T-helper 1 cell treated with Interleukin-12 subunit alpha and Interleukin-12 subunit beta and Interleukin-4 antibody, amounts not matched to agents 30 ng/mL and 1 ng/mL, for 36 hours (primary cell): Measurements from ENCODE around the gene TMEM200B. TPM values are rescaled to one million over a fixed set of nuclear protein-coding genes. Genes with fewer than 3 reads are reported as not detected.
"Not testable (repeated sequence)": the region's sequence is repeated elsewhere in the genome, so short reads cannot be mapped to it uniquely, and the experiment has no call there.

ENCODE experiments used
- intact Hi-C: fragments of 100-400 bp; cut with micrococcal nuclease; formaldehyde crosslinking; loops from one replicate; pipeline ENCODE4 v1.15.1; 2024
- total RNA-seq: library from RNA; stranded (reverse); gene quantifications from 2 replicates; pipeline ENCODE4 v1.2.3, GENCODE V29; 2022

The TMEM200B gene
- total RNA-seq, 1 donor from 2014 or later = not detected

DNA sequence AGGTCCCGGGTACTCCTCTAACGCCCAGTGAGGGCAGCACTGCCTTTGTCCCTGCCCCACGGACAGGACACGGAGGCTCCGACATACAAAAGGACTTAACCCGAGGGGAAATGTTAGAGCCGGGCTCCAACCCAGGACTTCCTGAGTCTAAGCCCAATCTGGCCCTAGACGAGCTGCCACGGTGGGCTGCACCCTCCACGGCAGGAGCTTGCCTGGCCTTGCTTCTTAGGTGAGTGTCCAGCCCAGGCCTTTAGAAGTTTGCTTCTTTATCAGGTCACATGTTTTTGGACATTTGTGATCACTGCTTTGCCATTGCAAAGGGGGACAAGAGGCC, 11.0 kb upstream of the TMEM200B start:
- intact Hi-C loops = no loop called here

DNA sequence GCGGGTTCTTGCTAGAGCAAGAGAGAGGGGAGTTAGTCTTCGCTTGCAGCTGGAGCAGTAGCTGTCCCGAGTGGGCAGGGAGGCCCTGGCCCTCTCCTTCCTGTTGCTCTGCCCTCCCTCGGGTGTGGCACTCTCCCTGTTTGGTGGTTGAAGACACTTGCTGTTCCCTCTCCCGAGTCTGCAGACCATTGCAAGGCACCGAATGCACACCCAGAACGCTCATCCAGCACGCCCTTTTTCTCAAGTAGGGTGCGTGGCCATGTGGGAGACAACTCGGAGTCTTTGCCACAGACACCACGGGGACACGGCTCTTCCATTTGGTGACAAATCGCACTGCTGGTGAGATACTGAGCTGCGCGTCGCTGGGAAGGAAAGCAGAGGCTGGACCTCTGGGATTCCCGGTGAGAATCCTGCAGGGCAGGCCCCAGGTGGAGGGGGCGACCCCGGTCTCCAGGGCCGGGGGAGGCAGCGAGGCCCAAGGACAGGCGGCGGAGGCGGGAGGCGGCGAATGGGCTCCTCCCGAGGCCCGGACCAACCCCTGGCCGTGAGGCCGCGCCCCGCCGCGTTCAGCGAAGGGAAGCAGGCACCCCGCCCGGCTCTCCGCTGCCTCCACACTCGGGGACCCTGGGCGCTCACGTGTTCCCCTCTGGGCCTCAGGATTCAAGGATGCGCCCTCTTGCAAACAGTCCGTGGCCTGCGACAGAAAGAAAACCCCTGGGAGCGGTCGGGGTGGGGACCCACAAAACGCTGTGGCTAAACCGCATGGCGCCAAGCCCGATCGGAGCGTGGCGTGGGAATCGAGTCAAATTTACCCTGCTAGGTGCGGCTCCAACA, 10.4 kb upstream of the TMEM200B start:
- intact Hi-C loops = no loop called here

DNA sequence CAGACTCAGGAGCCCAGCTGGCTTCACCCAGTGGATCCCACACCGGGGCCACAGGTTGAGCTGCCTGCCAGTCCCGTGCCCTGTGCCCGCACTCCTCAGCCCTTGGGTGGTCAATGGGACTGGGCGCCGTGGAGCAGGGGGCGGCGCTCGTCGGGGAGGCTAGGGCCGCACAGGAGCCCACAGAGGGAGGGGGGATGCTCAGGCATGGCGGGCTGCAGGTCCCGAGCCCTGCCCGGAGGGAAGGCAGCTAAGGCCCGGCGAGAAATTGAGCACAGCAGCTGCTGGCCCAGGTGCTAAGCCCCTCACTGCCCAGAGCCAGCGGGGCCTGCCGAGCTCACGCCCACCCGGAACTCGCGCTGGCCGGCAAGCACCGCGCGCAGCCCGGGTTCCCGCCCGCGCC, 7.4 kb upstream of the TMEM200B start:
- intact Hi-C loops = not testable (repeated sequence)

DNA sequence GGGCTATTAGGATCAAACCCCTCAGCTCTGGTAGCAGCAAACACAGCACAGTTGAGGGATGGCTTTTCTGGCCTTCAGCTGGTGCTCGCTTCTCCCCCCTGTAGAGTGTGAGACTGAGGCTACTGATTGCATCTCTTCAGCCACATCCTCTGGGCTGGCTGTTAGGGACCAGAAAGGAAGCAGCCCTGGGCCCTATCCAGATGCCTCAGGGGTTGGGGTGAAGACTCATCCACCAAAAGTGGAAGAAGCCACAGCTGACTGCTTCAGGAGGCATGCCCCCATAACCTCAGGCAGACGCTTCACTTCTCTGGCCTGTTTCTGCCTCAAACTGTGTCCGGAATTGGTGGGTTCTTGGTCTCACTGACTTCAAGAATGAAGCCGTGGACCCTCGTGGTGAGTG, 6.2 kb upstream of the TMEM200B start:
- intact Hi-C loops = loop anchor here (10.0 kb wide), 1 partner anchor 215 kb away; the partner anchor contains the start of gene EPB41

GRCh38 chr1:29128739-29129138, 5.0 kb upstream of the TMEM200B start:
- intact Hi-C loops = loop anchor here (10.0 kb wide), 1 partner anchor 214 kb away; the partner anchor contains the start of gene EPB41

DNA sequence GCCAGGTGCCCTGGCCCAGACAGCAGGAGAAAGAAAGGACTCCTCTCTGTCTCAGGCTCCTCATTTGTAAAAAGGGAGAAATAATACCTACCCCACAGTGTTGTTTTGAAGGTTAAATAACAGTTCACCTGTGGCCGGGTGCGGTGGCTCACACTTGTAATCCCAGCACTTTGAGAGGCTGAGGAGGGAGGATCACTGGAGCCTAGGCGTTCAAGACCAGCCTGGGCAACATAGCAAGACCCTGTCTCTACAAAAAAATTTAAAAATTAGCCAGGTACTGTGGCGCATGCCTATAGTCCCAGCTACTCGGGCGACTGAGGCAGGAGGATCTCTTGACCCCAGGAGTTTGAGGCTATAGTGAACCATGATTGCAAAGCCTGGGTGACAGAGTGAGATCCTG, 2.5 kb upstream of the TMEM200B start:
- intact Hi-C loops = loop anchor here (10.0 kb wide), 1 partner anchor 211 kb away; the partner anchor contains the start of gene EPB41

DNA sequence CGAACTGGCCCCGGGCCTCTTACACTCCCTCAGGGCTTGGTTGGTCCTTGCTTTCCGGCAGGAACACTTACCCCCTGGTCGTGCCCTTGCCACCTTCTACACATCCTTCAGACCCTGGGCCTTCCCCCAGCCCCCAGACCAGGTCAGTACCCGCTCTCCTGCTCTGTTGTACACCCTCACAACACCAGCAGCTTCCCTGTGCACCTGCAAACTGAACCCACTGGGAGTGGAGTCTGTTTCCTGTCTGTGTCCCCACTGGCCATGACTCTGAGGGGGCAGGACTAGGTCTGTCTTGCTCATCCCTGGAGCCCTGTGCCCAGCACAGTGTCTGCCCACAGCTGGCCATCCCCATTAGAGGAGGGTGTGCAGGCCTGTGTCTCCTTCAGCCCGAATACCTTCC, 2.1 kb upstream of the TMEM200B start:
- intact Hi-C loops = loop anchor here (10.0 kb wide), 1 partner anchor 211 kb away; the partner anchor contains the start of gene EPB41

GRCh38 chr1:29125237-29125641, 1.5 kb upstream of the TMEM200B start:
- intact Hi-C loops = loop anchor here (10.0 kb wide), 1 partner anchor 210 kb away; the partner anchor contains the start of gene EPB41

- intact Hi-C loops = loop anchor here (5.0 to 10.0 kb wide), 3 partner anchors 58 to 337 kb away; partner anchors contain the start of genes EPB41 and SRSF4
Observed at GRCh38 chr1:29124366-29125236, 898 bp upstream of the TMEM200B start.

DNA sequence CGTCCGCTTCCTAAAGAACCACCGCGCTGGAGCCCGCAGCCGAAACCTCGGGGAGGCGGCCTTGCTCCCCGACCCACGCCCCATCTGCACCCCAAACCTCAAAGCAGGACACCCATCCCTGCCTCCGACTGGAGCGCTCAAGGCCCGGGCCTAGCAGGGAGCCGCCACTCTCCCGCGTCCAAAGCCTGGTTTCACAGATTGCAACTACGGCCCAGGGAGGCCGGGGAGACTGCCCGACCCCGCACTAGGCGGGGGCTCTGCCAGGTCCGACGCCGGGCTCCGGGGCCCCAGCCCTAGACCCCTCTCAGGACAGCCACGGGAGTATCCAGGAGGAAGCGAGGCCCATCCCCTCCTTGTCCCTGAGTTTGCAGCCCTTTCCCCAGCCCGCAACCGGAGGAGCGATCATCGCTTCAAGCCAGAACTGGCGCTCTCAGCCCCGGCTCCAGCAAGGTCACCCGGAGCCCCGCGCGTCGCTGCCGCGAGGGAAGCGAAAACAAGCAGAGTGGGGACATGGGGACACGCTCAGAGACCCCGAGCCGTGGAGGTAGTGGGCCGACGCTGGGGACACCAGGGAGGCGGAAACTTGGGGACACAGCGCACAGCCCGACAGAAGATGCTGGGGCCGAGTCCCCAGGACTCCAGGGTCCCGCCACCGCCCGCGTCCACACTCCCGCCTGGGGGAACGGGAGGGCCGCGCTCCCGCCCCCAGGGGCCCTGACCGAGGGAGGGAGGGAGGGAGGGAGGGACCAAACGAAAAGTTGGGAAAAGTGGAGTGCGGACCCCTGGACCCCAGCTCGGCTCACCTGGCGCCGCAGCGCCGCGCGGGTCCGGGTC, 433 bp downstream of the TMEM200B start:
- intact Hi-C loops = loop anchor here (5.0 to 10.0 kb wide), 3 partner anchors 59 to 336 kb away; partner anchors contain the start of genes EPB41 and SRSF4

GRCh38 chr1:29122682-29123052, 1.0 kb downstream of the TMEM200B start:
- intact Hi-C loops = loop anchor here (5.0 to 10.0 kb wide), 3 partner anchors 60 to 335 kb away; partner anchors contain the start of genes EPB41 and SRSF4

DNA sequence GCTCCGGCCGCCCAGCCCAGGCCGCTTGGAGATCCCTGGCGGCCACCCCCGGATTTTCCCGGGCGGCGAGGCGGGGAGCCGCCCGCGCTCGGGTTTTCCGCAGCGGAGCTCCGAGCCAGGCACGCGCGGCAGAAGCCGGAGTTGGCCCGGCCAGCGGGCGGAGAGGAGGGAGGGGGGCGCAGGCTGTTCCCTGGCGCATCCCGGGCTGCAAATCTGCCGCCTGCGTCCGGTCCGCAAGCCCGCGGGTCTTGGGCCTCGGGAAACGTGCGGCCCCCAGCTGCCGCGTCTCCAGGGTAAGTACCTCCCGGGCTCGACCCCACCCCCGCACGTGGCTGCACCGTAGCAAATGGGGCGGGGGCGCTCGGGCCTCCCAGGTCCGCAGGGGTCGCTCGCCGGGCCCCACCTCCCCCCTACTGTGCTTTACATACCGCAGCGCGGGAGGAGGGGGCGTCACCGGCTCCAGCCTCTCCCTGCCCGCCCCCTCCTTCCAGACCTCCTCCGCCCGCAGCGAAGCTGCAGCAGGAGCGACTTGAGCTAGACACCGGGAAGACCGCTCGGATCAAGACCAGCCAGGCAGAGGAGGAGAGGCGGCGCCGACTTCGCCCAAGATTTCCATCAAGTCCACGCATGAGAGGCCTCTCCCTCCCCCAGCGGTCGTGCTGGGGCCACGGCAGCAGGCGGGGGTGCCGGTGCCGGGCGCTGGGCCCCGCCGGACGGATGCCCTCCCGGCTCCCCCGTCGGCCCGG, 1.6 kb downstream of the TMEM200B start:
- intact Hi-C loops = loop anchor here (1.0 to 10.0 kb wide), 5 partner anchors 60 to 335 kb away; partner anchors contain the start of genes EPB41 and SRSF4

GRCh38 chr1:29121516-29121935, 2.2 kb downstream of the TMEM200B start:
- intact Hi-C loops = loop anchor here (1.0 to 10.0 kb wide), 5 partner anchors 61 to 334 kb away; partner anchors contain the start of genes EPB41 and SRSF4

DNA sequence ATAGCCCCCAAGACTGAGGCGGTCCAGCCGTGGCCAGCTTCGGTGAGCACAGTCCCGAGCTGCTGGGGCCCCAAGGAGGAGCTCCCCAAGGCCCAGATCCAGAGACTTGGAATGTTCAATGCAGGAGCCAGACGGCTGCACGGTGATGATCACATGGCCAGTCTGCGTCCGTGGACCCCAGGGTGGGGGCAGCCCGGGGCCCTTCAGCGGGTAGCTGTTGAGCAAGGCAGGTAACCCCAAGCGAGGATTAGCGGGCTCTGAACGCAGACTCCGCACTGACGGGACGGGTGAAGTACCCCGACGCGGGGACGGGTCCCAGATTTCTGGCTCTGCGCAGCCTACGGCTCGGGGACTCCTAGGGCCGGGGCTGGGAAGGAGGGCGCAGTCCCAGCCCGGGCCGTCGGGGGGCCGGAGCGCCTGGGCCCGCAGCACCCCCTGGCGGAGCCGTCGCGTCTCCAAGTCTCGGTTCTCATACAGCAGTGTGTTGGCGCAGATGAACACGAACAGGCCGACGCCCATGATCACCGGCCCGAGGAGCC, 2.7 kb downstream of the TMEM200B start:
- intact Hi-C loops = loop anchor here (1.0 to 10.0 kb wide), 5 partner anchors 61 to 334 kb away; partner anchors contain the start of genes EPB41 and SRSF4

DNA sequence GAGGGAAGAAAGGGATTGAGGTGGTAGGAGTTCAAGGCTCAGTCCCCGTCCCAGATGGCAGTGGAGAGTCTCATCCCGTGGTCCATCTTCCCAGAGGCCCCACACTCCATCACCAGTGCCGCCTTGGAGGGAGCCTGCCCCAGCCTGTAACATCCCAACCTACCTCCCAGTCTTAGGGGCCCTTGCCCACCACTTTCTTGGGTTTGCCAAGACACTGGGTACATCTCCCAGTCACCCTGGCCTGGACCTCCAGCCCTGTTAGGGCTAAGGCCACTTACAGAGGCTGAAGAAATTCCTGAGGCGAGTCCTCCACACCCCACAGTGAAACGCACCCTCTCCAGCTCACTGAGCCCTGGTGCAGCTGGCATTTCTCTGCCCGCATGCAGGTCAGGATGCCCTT, 3.3 kb downstream of the TMEM200B start:
- intact Hi-C loops = loop anchor here (2.0 to 10.0 kb wide), 4 partner anchors 62 to 333 kb away; partner anchors contain the start of genes EPB41 and SRSF4

- intact Hi-C loops = no loop called here
Observed at GRCh38 chr1:29119121-29119929, 4.4 kb downstream of the TMEM200B start.

GRCh38 chr1:29117381-29117780, 6.3 kb downstream of the TMEM200B start:
- intact Hi-C loops = no loop called here

DNA sequence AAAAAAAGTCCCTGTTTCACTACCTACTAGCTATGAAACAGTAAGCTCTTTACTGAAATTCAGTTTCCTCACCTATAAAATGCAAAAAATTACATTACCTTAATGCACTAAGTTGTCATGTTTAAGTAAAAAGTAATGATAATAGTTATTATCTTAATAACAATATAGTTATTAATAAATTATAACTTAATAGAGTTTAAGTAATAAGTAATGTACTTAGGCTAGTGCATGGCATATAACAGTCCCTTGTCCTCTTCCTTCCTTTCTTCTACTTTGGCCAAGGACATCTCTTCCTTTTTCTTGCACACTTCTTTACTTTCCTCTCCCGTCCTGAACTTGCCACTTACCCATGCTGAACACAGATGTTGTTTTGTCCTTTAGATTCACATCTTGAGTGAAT, 9.0 kb downstream of the TMEM200B start:
- intact Hi-C loops = no loop called here
